Ascending aorta (tissue), 2 donors: ENCODE measurements around the gene CAMTA1. TPM values are rescaled to one million over a fixed set of nuclear protein-coding genes. Genes with fewer than 3 reads are reported as not detected.

Experiments used
- DNase-seq, 2 donors: peaks; one replicate each; pipeline ENCODE4 v3.0.0-alpha.2; 2019; ENCODE audit warnings: low spot score in 2 of 2
- H3K27ac ChIP-seq, 2 donors: fragments of 200-600 bp; sonication (generic); one replicate each; pipeline ENCODE4 v1.5.1; 2016 to 2017; ENCODE audit warnings: mild to moderate bottlenecking in 1 of 2
- H3K27me3 ChIP-seq: fragments of 200-600 bp; sonication (generic); one replicate; pipeline ENCODE4 v1.5.1; 2017
- H3K36me3 ChIP-seq, 2 donors: fragments of 200-600 bp; sonication (generic); one replicate each; pipeline ENCODE4 v1.5.1; 2016
- H3K4me1 ChIP-seq, 2 donors: fragments of 200-600 bp; sonication (generic); one replicate each; pipeline ENCODE4 v1.5.1; 2016 to 2017; ENCODE audit warnings: mild to moderate bottlenecking in 1 of 2
- H3K4me3 ChIP-seq, 2 donors: fragments of 200-600 bp; sonication (generic); one replicate each; pipeline ENCODE4 v1.5.1; 2016 to 2017; ENCODE audit warnings: mild to moderate bottlenecking in 1 of 2
- H3K9me3 ChIP-seq, 2 donors: fragments of 200-600 bp; sonication (generic); one replicate each; pipeline ENCODE4 v1.5.1; 2016
- CTCF ChIP-seq, 3 experiments: fragments of 200-600 bp in 2 of 3; fragments of 450-650 bp in 1 of 3; sonication (generic) in 2 of 3; IDR thresholded peaks; one replicate each; pipeline ENCODE4 v1.5.1; 2016 to 2019; ENCODE audit warnings: antibody characterized with exemption in 3 of 3, mild to moderate bottlenecking in 1 of 3, moderate library complexity in 1 of 3
- intact Hi-C: fragments of 100-400 bp; cut with DNase I; formaldehyde crosslinking; loops from one replicate; pipeline ENCODE4 v1.15.1; 2023
- total RNA-seq: library from RNA; depleted of rRNA; stranded (reverse); fragments of >200 nt; gene quantifications from one replicate; pipeline ENCODE4 v1.1.0, GENCODE V29; 2016

CAMTA1 gene
- total RNA-seq, 1 donor from 2014 or later = 53.3 TPM

- H3K27ac ChIP-seq = no peak overlapping the region
- peaks cover 0 to 3% of the 10 kb centered on the region in 2 donors for H3K9me3 ChIP-seq
- no peaks in the 10 kb centered on the region for H3K27me3 ChIP-seq
- TF ChIP-seq CTCF (IDR thresholded peaks at IDR 0.05) = no peak
- H3K36me3 ChIP-seq = no peaks in the 10 kb centered on the region
- intact Hi-C loops = no loop called here
- H3K4me3 ChIP-seq = no peak overlapping the region
- no peaks in the 10 kb centered on the region for H3K4me1 ChIP-seq
- DNase-seq = no peak
Observed at GRCh38 chr1:7264101-7264500, 478.8 kb downstream of the CAMTA1 start.

GRCh38 chr1:7265771-7266371 lies 480.6 kb downstream of the CAMTA1 start:
- H3K36me3 ChIP-seq = no peaks in the 10 kb centered on the region
- H3K27me3 ChIP-seq = no peaks in the 10 kb centered on the region
- H3K4me1 ChIP-seq = no peaks in the 10 kb centered on the region
- intact Hi-C loops = no loop called here
- H3K9me3 ChIP-seq = peaks cover 0 to 11% of the 10 kb centered on the region in 2 donors
- H3K27ac ChIP-seq = no peak overlapping the region
- DNase-seq = no peak
- H3K4me3 ChIP-seq = no peak overlapping the region
- no peak for TF ChIP-seq CTCF (IDR thresholded peaks at IDR 0.05)

GRCh38 chr1:7266561-7266960 lies 481.3 kb downstream of the CAMTA1 start:
- H3K27ac ChIP-seq = no peak overlapping the region
- DNase-seq = no peak
- no peaks in the 10 kb centered on the region for H3K27me3 ChIP-seq
- no peak for TF ChIP-seq CTCF (IDR thresholded peaks at IDR 0.05)
- intact Hi-C loops = no loop called here
- peaks cover 0 to 11% of the 10 kb centered on the region in 2 donors for H3K9me3 ChIP-seq
- no peaks in the 10 kb centered on the region for H3K36me3 ChIP-seq
- no peak overlapping the region for H3K4me3 ChIP-seq
- no peaks in the 10 kb centered on the region for H3K4me1 ChIP-seq

- no peak overlapping the region for H3K27ac ChIP-seq
- no peak for DNase-seq
- TF ChIP-seq CTCF (IDR thresholded peaks at IDR 0.05) = no peak
- H3K36me3 ChIP-seq = no peaks in the 10 kb centered on the region
- no peak overlapping the region for H3K4me3 ChIP-seq
- no peaks in the 10 kb centered on the region for H3K4me1 ChIP-seq
- H3K9me3 ChIP-seq = peaks cover 0 to 11% of the 10 kb centered on the region in 2 donors
- intact Hi-C loops = no loop called here
- H3K27me3 ChIP-seq = no peaks in the 10 kb centered on the region
Observed at GRCh38 chr1:7267493-7267892, 482.2 kb downstream of the CAMTA1 start.

GRCh38 chr1:7268983-7269382 lies 483.7 kb downstream of the CAMTA1 start:
- no peak for TF ChIP-seq CTCF (IDR thresholded peaks at IDR 0.05)
- DNase-seq = no peak
- intact Hi-C loops = no loop called here
- Histone ChIP-seq H3K4me1 (no peaks in the 10 kb centered on the region), H3K9me3 (peaks cover 0 to 11% of the 10 kb centered on the region in 2 donors), H3K27ac (no peak overlapping the region), H3K36me3 (no peaks in the 10 kb centered on the region), H3K4me3 (no peak overlapping the region), H3K27me3 (no peaks in the 10 kb centered on the region)

GRCh38 chr1:7269525-7269924 lies 484.3 kb downstream of the CAMTA1 start:
- DNase-seq = no peak
- Histone ChIP-seq H3K4me1 (no peaks in the 10 kb centered on the region), H3K9me3 (peaks cover 0 to 11% of the 10 kb centered on the region in 2 donors), H3K27ac (no peak overlapping the region), H3K27me3 (no peaks in the 10 kb centered on the region), H3K4me3 (no peak overlapping the region), H3K36me3 (no peaks in the 10 kb centered on the region)
- TF ChIP-seq CTCF (IDR thresholded peaks at IDR 0.05) = no peak
- intact Hi-C loops = no loop called here
